Kasumi-1 (cell line): Measurements from ENCODE around the gene ZIC4.

Source experiments
- DNase-seq, 2 experiments: peaks; one replicate each; lab custom pipeline; 2025; lab: John Stamatoyannopoulos, UW

The ZIC4 gene

DNA sequence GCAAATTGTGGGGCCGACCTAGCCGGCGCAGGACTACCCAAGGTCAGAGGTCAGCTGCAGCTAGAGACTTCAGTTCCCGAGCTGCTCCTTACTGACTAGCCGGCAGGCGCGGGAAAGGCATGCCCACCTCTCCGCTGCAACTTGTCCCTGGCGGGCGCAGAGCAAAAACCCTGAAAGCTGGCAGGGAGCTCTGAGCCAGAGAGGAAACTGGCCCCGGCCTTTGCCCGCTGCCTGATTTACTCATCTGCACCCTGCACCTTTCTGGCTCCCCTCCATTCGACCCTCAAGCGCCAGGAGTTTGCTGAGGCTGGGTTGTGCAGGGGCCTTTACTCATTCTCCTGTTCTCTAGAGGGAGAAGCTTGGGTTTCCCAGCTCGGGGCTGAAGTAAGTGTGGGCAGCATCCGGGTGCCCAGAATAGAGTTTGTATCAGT lies 1.5 kb downstream of the ZIC4 start:
- DNase-seq, result no peak

DNA sequence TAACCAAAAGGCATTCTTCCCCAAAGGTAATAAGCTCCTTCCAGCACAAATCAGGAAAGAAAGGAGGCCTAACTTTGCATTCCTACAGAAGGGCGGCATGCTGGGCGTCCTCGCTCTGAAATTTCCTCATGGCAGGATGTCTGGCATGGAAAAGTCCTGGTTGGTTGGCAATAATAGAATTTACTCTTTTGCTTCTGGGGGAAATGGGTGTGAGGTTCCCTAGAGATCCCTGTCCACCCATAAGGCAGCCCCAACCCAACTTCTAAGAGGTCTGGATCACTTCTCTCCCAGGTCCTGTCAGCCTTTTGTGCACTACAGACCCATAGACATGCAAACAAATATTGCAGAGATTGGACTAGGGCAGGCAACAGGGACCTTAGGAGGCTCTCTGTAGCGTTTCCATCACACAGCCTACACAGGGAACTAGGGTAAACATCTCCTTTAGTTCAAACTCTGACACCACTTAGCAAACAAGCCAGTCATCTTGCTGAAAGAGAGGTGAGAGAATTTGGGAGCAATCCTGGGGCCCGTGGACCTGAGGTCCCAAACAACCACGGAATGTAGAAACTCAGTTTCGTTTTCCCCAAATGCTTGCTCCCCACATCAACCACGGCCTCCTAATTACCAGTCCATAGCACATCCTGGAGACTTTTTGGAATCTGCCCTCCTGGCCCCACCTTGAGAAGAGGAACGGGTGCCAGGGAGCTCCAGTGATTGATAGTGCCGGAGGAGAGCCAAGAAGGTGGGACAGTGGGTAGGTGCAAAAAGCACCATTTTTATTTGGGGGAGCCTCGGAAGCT lies 2.1 kb downstream of the ZIC4 start:
- no peak for DNase-seq

DNA sequence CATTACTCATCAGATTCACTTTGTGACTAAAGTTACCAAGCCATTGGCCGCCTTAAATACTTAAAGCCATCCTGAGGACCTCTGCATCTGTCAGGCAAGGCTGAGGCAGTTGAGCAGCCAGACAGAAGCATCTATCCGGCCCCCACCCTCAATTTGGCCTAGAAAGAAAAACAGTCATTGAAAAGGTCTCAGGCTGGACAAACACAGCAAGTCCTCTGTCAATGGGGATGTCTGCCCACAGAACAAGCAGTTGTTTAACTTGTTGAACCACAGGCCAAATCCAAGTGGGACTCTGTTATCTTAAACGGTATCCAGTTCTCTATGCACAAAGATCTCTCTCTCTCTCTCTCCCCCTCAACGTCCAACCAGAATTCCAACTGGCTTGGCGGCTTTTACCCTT lies 2.8 kb downstream of the ZIC4 start:
- no peak for DNase-seq

DNA sequence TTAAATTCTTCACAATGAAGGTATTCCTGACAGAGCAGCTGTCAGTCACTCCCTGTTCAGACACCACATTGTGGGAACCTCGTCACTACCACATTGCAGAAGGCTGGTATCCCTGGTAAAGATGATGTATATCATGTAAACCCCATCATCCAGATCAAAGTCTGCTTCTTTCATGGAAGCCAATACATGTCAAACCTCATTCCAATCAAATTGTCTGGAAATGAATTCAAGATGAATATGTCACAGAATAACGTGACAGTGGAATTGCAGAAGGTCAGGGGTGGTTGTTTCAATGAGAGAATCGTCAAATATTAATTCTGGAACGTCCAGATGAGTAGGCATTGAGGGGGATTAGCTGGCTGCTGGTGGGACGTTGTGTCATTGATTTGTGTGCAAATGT lies 4.2 kb downstream of the ZIC4 start:
- no peak for DNase-seq

DNA sequence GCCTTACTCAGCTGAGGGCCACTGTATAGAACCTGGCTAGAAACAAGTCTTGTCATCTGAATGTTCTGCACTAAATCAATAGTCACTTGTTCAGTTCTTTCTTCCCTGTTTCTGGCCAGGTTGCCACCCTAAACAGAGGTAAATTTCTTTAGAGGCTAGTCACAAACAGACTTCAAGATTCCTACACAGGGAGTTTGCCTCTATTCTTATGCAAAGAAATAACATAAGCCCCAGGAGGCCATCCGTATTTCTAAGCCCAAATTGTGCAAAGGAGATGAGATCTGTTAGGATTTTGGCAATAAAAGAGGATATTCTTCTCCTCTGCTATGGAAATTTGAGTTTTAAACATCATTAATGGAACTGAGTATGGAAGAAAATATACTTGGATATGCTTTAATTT lies 4.9 kb downstream of the ZIC4 start:
- no peak for DNase-seq

DNA sequence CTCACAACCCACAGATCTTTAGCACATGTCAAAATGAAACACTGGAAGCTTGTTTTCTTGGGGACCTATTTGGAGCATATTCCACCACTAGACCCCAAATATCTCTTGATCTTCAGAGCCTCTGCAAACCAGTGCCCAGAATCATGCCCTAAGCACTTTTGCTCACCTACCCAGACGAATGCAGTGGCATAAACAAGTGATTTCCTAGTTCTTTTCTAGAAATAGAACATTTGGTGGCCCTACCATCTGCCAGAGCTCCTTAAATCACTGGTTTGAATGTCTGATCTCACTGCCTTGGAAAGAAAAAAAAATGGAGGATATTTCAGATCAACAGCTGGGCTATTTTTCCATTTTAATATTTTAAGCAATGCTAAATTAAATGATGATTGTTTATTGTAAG lies 5.3 kb downstream of the ZIC4 start:
- no peak for DNase-seq

DNA sequence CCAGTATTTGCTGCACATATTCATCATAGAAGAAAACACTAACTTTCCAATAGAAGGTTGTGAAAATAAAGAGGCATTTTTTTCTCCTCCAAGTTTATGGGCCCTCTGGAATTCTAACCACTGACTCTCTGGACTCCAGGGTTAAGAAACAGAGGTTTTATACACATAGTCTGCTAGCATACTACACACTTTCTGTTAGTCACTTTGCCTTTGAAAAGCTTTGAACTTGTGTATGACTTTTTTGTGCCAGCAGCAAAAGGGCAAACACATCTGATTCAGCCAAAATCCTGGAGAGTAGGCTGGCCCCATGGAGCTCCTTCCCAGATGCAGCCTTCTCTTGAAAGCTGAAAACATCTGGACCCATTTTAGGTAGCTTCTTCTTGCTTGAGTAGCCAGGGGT lies 6.2 kb downstream of the ZIC4 start:
- DNase-seq, result no peak

DNA sequence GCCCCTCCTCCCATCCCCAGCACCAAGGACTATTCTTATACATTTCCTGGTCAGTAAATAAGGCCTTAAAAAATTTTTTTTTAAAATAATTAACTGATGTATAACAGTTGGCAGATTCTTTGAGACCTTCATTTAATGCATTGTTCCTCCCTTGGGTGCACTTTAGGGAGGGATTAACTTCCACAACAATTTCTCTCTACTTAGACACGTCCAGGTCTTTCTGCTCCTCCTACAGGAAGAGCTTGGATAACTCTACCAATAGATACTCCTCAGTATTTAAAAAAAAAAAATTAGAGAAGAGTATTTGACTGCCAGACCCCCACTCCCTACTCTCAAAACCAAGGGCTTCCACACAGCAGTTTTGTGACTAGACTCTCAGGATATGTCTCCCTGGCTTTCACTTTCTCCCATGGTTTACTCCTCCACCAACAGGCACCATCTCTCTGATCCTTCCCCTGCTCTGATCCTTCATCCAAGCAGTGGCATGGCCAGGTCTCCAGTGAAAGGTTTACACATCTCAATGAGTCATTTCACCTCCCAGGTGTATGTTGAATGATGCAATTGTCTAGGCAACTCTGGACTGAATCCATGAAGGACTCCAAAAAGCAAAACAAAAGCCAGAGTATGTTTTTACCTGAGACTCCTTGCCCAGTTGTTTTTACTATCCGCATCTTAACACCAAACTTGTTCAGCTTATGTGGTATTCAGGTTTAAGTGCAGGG lies 7.4 kb downstream of the ZIC4 start:
- no peak for DNase-seq

DNA sequence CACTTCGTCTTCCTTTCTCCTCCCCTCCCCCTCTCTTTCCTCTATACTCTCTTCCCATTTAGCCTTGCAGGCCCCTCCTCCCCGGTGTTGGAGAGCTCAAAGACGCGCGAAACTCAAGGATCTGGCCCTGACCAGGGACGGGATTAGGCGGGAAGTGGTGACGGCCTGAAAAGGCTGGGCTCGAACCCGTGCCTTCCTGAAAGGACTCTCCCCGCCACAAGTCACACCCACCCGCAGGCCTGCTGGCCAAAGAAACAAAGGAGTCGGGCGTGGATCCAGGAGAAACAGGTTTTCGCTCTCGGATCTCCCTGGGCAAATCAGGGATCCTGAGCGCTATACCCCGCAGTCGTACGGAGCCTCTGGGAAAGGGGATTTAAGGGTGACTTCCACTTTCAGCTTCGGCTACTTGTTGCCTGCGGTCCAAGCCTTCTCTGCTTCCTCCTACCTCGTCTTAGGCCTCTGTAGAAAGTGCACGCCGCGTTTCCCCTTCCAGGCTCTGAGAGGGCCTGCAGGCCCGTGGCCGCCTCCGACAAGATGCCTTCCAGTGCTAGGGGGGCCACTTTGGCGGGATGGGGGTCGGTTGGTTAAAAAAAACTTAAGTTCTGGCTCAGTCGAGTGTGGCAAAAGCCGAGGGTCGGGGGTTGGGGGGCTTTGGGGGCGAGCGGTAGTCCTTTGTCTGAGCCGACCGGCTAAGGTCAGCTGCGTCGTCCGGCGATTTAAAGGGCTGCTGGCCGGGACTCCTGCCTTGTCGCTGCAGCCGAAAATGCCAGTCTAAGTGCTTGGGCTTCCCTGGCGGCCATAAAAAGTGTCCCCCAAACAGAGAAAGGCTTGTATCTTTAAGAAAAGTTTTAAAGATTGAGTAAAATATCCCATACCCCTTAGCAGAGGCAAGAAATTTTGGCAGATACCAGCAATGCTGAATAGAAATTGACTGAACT lies 8.2 kb downstream of the ZIC4 start:
- DNase-seq, result no peak

DNA sequence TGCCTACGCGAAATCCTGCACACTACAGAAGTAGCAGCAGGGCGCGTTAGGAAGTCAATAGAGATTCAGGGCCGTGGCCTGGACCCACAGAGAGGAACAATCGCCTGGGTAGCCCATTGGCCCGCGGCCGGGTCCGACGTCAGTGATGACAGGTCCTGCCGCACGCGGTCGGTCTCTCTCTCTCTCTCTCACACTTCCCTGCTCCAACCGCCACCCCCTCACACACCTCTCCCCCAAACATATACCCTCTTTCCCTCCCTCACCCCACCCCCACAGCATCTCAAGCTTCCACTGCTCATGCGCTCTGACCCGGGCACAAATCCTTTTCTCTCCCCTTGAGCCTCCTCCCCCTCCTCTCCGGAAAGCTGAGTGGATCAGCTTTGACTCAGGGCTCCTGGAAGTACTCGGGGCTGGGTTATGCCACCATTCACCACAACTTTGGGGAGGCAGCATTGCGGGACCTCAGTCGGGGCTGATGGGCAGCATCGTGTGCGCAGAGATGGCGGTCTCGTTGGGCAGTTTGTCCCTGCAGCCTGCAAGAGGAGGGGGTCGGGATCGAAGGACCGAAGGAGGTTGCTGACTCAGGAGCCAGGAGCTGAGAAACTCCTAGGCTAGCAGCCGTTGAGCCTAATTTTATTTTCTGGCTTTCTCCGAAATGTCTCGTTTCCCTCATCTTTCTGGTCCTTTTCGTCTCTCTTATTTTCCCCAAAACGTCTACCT lies 9.0 kb downstream of the ZIC4 start:
- no peak for DNase-seq

DNA sequence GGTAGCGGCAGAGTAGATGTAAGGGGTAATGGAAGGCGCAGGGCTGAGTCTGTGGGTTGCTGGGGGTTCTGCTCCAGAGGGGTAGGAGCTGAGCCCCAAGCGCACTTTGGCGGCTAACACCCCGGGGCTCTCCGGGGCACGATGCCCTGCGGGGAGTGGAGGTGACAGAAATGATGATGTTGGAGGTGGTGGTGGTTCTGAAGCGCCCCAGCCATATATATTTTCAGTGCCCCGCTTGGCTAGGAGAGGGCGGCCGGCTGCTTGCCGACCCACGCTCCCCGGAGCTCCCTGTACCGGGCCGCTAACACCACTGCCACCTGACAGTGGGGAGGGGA lies 9.7 kb downstream of the ZIC4 start:
- DNase-seq, result no peak

DNA sequence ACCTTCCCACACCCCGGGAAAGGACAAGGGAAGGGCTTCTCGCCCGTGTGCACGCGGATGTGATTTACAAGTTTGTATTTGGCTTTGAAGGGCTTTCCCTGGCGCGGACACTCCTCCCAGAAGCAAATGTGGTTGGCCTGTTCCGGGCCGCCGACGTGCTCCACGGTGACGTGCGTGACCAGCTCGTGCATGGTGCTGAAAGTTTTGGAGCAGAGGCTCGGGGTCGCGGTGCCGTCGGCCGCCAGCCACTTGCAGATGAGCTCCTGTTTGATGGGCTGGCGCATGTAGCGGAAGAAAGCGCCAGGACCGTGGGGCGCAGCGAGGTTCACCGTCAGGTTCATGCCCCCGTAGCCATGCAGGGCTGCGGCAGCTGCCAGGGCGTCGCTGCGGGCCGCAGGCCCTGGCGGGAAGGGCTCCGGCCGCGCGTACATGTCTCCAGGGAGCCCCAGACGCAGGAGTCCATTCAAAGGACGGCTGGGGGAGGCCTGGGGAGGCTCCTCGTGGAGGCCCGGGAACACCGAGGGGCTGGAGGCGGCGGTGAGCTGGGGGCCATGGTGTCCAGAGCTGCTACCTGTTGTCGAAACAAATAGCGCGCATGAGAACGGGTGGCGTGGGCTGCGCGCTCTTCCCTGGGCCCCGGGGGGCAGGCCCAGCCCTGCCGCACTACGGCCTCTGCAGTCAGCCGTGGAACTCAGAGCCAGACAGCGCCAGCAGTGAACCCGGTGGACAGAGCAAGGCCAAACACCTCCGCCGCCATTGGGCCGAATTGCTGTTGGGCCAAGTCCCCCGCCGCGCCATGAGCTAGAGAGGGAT lies 10.2 kb downstream of the ZIC4 start:
- DNase-seq, result no peak

DNA sequence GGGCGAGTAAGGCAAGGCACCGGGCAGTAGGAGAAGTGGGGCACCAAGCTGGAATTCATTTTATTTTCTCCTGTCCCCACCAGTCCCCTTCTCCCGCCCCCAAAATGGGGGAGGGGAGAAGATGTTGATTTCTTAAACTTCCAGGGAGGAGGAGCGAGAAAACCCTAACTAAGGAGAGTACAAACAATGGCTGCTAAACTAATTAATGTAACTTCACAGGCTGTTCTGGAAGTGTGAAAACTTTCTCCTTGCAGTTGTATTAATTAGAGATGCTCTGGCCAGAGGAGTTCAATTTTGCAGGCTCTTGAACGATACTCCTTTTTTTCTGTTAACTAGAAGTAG lies 11.5 kb downstream of the ZIC4 start:
- no peak for DNase-seq

DNA sequence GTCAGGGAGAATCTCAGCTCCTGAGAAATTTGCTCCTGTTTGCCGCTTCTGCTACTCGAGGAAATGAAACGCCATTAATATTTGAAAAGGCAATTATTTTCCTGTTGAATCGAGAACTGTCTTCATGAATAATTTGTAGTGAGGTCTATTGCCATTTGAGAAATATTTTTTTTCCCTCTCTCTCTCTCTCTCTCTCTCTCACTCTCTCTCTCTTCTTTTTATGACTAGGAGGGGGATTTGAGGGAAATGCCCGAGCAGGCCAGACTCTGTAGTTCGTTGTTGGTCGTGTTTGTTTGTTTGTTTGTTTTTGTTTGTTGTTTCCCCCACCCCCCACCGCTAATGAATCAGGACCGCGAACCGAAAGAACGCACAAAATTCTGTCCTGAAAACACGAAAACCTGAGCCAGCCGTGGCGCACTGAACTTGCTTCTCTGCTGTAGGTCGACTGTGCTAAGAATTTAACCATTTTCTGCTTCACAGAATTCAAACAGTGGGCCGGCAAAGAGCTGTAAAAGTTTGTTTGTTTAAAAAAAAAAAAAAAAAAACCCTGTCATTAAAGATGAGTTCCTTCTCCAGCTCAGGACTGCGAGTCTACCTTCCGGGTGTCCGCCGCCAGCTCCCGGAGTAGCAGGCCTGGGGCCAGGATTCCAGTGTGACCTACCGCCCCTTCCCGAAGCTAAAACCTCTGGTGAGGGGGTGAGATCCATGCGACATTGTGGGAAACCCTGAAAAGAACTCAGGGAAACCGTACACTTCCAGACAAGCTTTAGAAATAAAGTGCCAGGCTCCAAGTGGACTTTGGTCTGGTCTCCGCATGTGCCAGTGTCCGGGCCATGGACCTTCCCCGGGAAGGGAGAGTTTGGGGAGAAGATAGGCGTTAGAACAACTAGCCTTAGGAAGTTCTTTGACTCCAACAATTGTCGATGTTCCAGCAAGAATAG lies 12.1 kb downstream of the ZIC4 start:
- DNase-seq, result no peak

DNA sequence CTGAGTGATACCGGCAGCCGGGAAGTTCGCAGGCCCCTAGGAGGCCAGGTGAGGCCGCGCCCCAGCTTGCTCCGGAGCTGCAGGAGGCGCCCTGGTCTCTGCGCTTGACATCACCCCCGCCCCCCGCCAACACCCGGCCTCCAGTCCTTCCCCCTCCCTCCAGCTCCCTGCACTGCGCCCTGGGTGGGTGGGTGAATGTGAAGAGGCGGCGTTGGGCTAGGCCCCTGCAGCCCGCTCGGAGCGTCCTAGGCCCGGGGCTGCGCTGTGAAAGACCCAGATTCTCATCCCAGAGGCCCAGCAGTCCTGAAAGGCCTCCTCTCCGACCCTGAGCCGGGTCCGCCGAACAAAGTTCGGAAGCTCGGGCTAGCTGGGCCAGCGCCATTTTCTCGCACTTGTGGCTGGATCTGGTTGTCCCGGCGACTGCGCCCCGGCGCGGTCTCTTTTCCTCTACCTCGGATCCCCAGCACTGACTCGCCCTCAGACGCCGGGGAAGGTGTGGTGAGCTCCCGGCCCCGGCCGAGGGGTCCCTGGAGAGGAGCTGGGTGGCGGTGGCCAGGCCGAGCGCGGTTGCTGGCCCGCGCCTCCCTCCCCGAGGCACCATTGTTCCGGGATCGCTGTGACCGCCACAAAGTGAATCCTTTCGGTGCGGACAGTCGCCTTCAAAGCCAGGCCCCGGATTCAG lies 12.9 kb downstream of the ZIC4 start:
- DNase-seq, result no peak

DNA sequence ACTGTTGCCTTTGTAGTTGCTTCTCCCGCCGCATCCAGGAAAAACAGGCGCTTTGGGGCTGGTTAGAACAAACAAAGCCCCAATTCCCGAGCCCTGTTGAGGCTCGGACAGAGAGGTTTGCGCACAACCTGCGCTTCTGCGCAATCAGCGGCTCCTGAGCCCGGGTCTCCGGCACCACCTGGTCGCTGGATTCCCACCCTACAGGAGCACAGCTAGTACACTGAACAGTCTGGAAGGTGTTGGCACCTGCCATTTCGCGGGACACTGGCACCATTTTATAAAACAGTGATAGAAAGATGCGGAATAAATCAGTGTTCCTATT lies 13.8 kb downstream of the ZIC4 start:
- DNase-seq, result no peak

DNA sequence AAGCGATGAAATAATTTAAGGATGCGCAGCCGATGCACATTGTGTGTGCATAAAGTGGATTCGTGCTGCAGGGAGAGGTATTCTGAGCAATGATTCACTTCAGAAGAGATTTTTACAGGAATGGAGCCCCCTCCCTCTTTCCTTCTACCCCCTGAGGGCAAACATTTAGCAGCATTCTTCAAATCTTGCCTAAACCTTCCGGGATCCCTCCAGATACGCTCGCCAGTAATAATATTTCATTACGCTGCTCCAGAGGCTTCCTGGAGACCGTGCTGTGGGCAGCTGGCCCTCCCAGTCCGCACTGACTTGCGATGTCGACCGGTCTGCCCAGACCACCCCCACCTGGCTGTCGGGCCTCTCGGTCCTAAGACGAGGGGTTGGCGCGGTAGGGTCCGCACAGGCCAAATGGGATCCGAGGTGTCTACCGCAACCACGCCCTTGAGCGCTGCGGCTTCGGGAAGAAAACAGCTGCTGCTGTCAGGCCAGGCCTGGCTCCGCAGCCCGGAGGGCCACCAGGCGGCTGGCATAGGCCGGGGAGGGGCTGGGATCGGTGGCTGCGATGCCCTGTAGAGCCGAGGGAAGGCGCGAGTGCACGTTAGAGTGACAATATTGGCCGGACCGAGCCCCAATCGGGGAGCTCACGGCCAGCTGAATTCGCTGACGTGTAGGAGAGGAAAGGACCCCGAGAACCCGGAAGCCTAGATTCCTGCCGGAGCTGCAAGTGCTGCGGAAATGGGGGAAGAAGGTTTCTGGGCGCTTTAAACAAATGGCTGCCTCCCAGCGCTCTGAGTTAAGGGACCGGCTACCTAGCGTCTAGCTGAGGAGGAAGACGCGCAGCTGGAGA lies 14.3 kb downstream of the ZIC4 start:
- DNase-seq, result no peak
